CD4-positive, alpha-beta memory T cell (primary cell): ENCODE measurements around the gene GPR39. TPM values are rescaled to one million over a fixed set of nuclear protein-coding genes. Genes with fewer than 3 reads are reported as not detected.
"Not testable (repeated sequence)": the region's sequence is repeated elsewhere in the genome, so short reads cannot be mapped to it uniquely, and the experiment has no call there.

Experiments
- CTCF ChIA-PET: fragments of 350-600 bp; sonication (Branson Sonifier 250); formaldehyde crosslinking; loops from one replicate; lab custom pipeline; 2021; ENCODE audit warnings: inconsistent platforms; ENCODE audit not compliant: partially characterized antibody; lab: Charles Lee
- POLR2A ChIA-PET: fragments of 350-600 bp; sonication (Branson Sonifier 250); formaldehyde crosslinking; loops from one replicate; lab custom pipeline; 2021; ENCODE audit not compliant: partially characterized antibody; lab: Charles Lee
- DNase-seq, 5 donors: peaks; one replicate each; pipeline versions ENCODE4 v3.0.0 to v3.0.0-alpha.2; 2020 to 2022; ENCODE audit warnings: mixed read lengths in 1 of 5
- H3K27ac ChIP-seq: one replicate; pipeline ENCODE4 v1.7.0; 2013; ENCODE audit warnings: low read depth, low read length
- H3K27me3 ChIP-seq: 2 replicates; pipeline ENCODE4 v1.7.0; 2013; ENCODE audit warnings: mild to moderate bottlenecking, low read length, moderate library complexity; ENCODE audit not compliant: insufficient read depth
- H3K36me3 ChIP-seq: 2 replicates; pipeline ENCODE4 v1.7.0; 2013; ENCODE audit warnings: mild to moderate bottlenecking, low read length, moderate library complexity; ENCODE audit not compliant: insufficient read depth
- H3K4me1 ChIP-seq: 2 replicates; pipeline ENCODE4 v1.7.0; 2013; ENCODE audit warnings: mild to moderate bottlenecking, low read length, moderate library complexity; ENCODE audit not compliant: insufficient read depth
- H3K4me3 ChIP-seq, 2 donors: one replicate each; pipeline ENCODE4 v1.7.0; 2013; ENCODE audit warnings: low read length in 2 of 2, mild to moderate bottlenecking in 1 of 2
- H3K9me3 ChIP-seq, 2 donors: one replicate each; pipeline ENCODE4 v1.7.0; 2013; ENCODE audit warnings: low read length in 2 of 2, control low read depth in 1 of 2; ENCODE audit not compliant: control insufficient read depth in 1 of 2
- H3K27ac Mint-ChIP-seq, 7 donors: one replicate each; pipeline ENCODE4 v1.8.0; 2020 to 2021; ENCODE audit warnings: mixed read lengths in 7 of 7, mild to moderate bottlenecking in 6 of 7, inconsistent platforms in 3 of 7, moderate library complexity in 3 of 7
- H3K27me3 Mint-ChIP-seq, 2 donors: one replicate each; pipeline ENCODE4 v1.8.0; 2020 to 2021; ENCODE audit warnings: mixed read lengths in 2 of 2
- H3K36me3 Mint-ChIP-seq, 2 donors: one replicate each; pipeline ENCODE4 v1.8.0; 2020 to 2021; ENCODE audit warnings: mixed read lengths in 2 of 2, inconsistent platforms in 1 of 2, mild to moderate bottlenecking in 1 of 2
- H3K4me1 Mint-ChIP-seq, 4 donors: one replicate each; pipeline ENCODE4 v1.8.0; 2020 to 2021; ENCODE audit warnings: mixed read lengths in 4 of 4, mild to moderate bottlenecking in 1 of 4
- H3K4me3 Mint-ChIP-seq, 8 donors: one replicate each; pipeline ENCODE4 v1.8.0; 2020 to 2021; ENCODE audit warnings: mixed read lengths in 8 of 8, mild to moderate bottlenecking in 7 of 8, moderate library complexity in 6 of 8, inconsistent platforms in 3 of 8
- H3K9me3 Mint-ChIP-seq, 8 donors: one replicate each; pipeline ENCODE4 v1.8.0; 2020 to 2021; ENCODE audit warnings: mixed read lengths in 8 of 8, mild to moderate bottlenecking in 5 of 8, inconsistent platforms in 3 of 8, moderate library complexity in 1 of 8
- intact Hi-C: fragments of 100-400 bp; cut with micrococcal nuclease; formaldehyde crosslinking; loops from one replicate; pipeline ENCODE4 v1.15.1; 2023
- polyA plus RNA-seq, 2 donors: library from polyadenylated mRNA; unstranded; fragments of 300-500 nt; fragmentation: Illumina TruSeq; gene quantifications; one replicate each; pipeline ENCODE4 v1.2.3, GENCODE V29; 2021
- total RNA-seq, 2 experiments: library from RNA; stranded (reverse); gene quantifications; one replicate each; pipeline ENCODE4 v1.2.3, GENCODE V29; 2021

The GPR39 gene
- total and polyA plus RNA-seq, 4 experiments from 2014 or later, result not detected

- no peaks in the 10 kb centered on the region for H3K4me1 Mint-ChIP-seq
- ChIA-PET CTCF (no interaction called here), POLR2A (no interaction called here)
- Histone ChIP-seq H3K27ac (no peak overlapping the region), H3K4me1 (no peaks in the 10 kb centered on the region), H3K4me3 (no peak overlapping the region), H3K27me3 (no peaks in the 10 kb centered on the region), H3K9me3 (no peaks in the 10 kb centered on the region), H3K36me3 (no peaks in the 10 kb centered on the region)
- no peak overlapping the region for H3K4me3 Mint-ChIP-seq
- H3K36me3 Mint-ChIP-seq, result no peaks in the 10 kb centered on the region
- DNase-seq, result no peak
- intact Hi-C loops, result no loop called here
- peaks cover 0 to 4% (median 0%) of the 10 kb centered on the region in 8 donors for H3K9me3 Mint-ChIP-seq
- peaks cover 0 to 3% of the 10 kb centered on the region in 2 donors for H3K27me3 Mint-ChIP-seq
- H3K27ac Mint-ChIP-seq, result no peak overlapping the region
Measured at GRCh38 chr2:132521341-132521740, 104.7 kb downstream of the GPR39 start.

DNA sequence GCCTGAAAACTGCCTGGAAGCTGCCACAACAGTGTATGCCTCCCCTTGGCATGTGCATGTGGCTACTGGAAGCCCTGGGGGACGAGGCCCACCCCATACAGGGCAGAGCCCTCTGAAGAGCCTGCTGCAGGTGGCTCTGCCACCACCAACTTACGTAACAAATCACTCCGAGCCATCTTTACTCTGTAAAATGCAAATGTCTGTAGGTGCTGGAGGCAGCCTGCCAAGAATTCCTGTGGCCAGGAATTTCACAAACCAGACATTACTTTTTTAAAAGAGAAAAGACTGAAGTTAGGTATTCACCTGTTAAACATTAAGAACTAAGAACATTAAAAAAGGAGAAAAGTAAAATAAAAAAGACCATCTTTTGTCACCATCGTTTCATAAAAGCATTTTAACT lies 106.3 kb downstream of the GPR39 start:
- Histone ChIP-seq H3K9me3 (no peaks in the 10 kb centered on the region), H3K4me1 (no peaks in the 10 kb centered on the region), H3K27ac (no peak overlapping the region), H3K36me3 (no peaks in the 10 kb centered on the region), H3K4me3 (no peak overlapping the region), H3K27me3 (no peaks in the 10 kb centered on the region)
- Mint-ChIP-seq H3K9me3 (peaks cover 0 to 6% (median 1%) of the 10 kb centered on the region in 8 donors), H3K4me1 (no peaks in the 10 kb centered on the region), H3K36me3 (no peaks in the 10 kb centered on the region), H3K27me3 (peaks cover 0 to 3% of the 10 kb centered on the region in 2 donors), H3K4me3 (no peak overlapping the region), H3K27ac (no peak overlapping the region)
- ChIA-PET CTCF (no interaction called here), POLR2A (no interaction called here)
- no peak for DNase-seq
- intact Hi-C loops, result no loop called here

- intact Hi-C loops, H3K4me1 ChIP-seq, H3K9me3 ChIP-seq, POLR2A ChIA-PET, H3K27ac Mint-ChIP-seq, DNase-seq, CTCF ChIA-PET, H3K36me3 Mint-ChIP-seq, H3K27me3 ChIP-seq, H3K4me3 ChIP-seq, H3K36me3 ChIP-seq, H3K4me1 Mint-ChIP-seq, H3K27me3 Mint-ChIP-seq, H3K4me3 Mint-ChIP-seq, H3K27ac ChIP-seq: not testable (repeated sequence)
- peaks cover under 1 to 21% (median 7%) of the 10 kb centered on the region in 8 donors for H3K9me3 Mint-ChIP-seq
Measured at GRCh38 chr2:132537061-132537460, 120.5 kb downstream of the GPR39 start.

DNA sequence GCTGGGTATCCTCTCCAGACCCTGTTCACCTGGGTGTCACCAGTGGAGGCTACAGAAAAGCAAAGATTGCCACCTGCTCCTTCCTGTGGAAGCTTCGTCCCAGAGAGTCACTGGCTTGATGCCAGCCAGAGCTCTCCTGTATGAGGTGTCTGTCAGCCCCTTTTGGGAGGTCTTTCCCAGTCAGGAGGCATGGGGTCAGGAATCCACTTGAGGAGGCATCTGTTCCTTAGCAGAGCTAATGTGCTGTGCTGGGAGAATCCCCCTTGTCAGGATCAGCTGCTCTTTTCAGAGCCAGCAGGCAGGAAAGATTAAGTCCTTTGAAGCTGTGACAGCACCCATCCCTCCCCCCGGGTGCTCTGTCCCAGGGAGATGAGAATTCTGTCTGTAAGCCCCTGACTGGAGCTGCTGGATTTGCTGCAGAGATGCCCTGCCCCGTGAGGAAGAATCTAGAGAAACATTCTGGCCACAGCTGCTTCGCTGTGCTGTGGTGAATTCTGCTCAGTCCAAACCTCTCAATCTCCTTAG lies 121.8 kb downstream of the GPR39 start:
- POLR2A ChIA-PET, result no interaction called here

DNA sequence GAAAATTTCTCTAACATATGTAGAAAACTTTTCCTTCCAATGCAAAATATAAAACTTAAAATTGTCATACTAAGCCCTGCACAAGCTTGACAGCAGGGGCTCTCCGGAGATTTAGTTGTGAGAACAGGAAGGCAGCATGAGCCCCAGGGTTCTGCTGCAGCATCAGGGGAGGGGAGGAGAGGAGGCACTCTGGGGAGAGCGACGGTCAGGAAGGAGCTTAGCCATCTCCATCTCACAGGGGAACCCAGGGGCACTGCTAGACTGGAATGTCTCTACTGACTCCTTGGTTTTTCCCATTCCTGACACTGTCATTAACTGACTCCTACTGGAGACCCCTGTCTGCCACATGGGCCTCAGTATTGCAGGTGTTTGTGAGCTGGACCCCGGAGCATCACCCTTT lies 123.6 kb downstream of the GPR39 start:
- no peak overlapping the region for H3K27ac Mint-ChIP-seq
- H3K36me3 Mint-ChIP-seq, result no peaks in the 10 kb centered on the region
- POLR2A ChIA-PET, result no interaction called here
- no peak overlapping the region for H3K27ac ChIP-seq
- no peaks in the 10 kb centered on the region for H3K4me1 ChIP-seq
- H3K9me3 Mint-ChIP-seq, result peaks cover 0 to 15% (median 4%) of the 10 kb centered on the region in 8 donors
- H3K36me3 ChIP-seq, result no peaks in the 10 kb centered on the region
- DNase-seq, result no peak
- H3K27me3 Mint-ChIP-seq, result no peaks in the 10 kb centered on the region
- no peak overlapping the region for H3K4me3 Mint-ChIP-seq
- CTCF ChIA-PET, result no interaction called here
- H3K4me1 Mint-ChIP-seq, result no peaks in the 10 kb centered on the region
- no peaks in the 10 kb centered on the region for H3K27me3 ChIP-seq
- no peaks in the 10 kb centered on the region for H3K9me3 ChIP-seq
- no peak overlapping the region for H3K4me3 ChIP-seq
- intact Hi-C loops, result no loop called here

More for the DNA sequence above, 121.8 kb downstream of the GPR39 start:
- no peak overlapping the region for H3K27ac Mint-ChIP-seq
- Histone ChIP-seq H3K4me3 (no peak overlapping the region), H3K4me1 (no peaks in the 10 kb centered on the region), H3K27ac (no peak overlapping the region), H3K9me3 (no peaks in the 10 kb centered on the region), H3K27me3 (no peaks in the 10 kb centered on the region), H3K36me3 (no peaks in the 10 kb centered on the region)
- no peaks in the 10 kb centered on the region for H3K4me1 Mint-ChIP-seq
- CTCF ChIA-PET, result no interaction called here
- intact Hi-C loops, result no loop called here
- H3K4me3 Mint-ChIP-seq, result no peak overlapping the region
- no peak for DNase-seq
- H3K36me3 Mint-ChIP-seq, result no peaks in the 10 kb centered on the region
- H3K9me3 Mint-ChIP-seq, result peaks cover 0 to 21% (median 5%) of the 10 kb centered on the region in 8 donors
- no peaks in the 10 kb centered on the region for H3K27me3 Mint-ChIP-seq

- no peak overlapping the region for H3K27ac Mint-ChIP-seq
- no peak for DNase-seq
- Histone ChIP-seq H3K4me1 (no peaks in the 10 kb centered on the region), H3K36me3 (no peaks in the 10 kb centered on the region), H3K9me3 (no peaks in the 10 kb centered on the region), H3K4me3 (no peak overlapping the region), H3K27me3 (no peaks in the 10 kb centered on the region), H3K27ac (no peak overlapping the region)
- H3K4me1 Mint-ChIP-seq, result no peaks in the 10 kb centered on the region
- H3K36me3 Mint-ChIP-seq, result no peaks in the 10 kb centered on the region
- H3K27me3 Mint-ChIP-seq, result no peaks in the 10 kb centered on the region
- ChIA-PET POLR2A (no interaction called here), CTCF (no interaction called here)
- H3K4me3 Mint-ChIP-seq, result no peak overlapping the region
- H3K9me3 Mint-ChIP-seq, result peaks cover 0 to 3% (median 0%) of the 10 kb centered on the region in 8 donors
- intact Hi-C loops, result no loop called here
Measured at GRCh38 chr2:132542953-132543569, 126.5 kb downstream of the GPR39 start.

DNA sequence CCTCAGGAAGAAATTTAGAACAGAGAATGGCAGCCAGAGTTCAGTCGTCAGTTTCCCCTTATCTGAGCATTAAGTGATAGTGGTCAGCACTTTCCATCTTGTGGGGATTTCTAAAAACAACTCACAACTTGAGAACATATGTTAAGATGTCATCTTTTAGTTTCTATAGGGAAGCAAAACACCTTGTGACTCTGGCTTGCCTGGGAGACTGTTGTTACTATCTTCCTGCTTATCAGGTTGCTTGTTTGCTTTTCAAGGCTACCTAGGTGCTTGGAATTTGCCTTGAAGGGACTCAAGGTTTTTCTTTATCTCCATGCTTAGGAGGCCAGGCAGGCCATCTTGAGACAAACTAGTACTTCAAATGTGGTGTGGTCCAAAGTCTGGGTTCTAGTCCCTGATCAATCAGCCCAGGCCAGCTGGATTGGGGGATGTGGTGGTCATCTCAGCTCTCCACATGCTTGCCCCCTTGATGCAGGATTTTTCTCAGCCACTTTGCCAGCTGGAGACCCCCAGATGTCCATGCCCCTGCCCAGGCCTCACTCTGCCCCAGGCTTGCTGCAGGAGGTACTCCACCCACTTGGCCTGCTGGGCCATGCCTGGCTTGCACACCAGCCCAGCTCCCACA lies 127.5 kb downstream of the GPR39 start:
- Mint-ChIP-seq H3K9me3 (peaks cover 0 to 3% (median 0%) of the 10 kb centered on the region in 8 donors), H3K27me3 (peaks cover 0 to 2% of the 10 kb centered on the region in 2 donors), H3K4me1 (no peaks in the 10 kb centered on the region), H3K27ac (no peak overlapping the region), H3K4me3 (no peak overlapping the region), H3K36me3 (no peaks in the 10 kb centered on the region)
- ChIA-PET POLR2A (no interaction called here), CTCF (no interaction called here)
- Histone ChIP-seq H3K36me3 (no peaks in the 10 kb centered on the region), H3K4me3 (no peak overlapping the region), H3K4me1 (no peaks in the 10 kb centered on the region), H3K9me3 (no peaks in the 10 kb centered on the region), H3K27ac (no peak overlapping the region), H3K27me3 (no peaks in the 10 kb centered on the region)
- intact Hi-C loops, result no loop called here
- DNase-seq, result no peak
